Activated CD8-positive, alpha-beta memory T cell treated with anti-CD3 and anti-CD28 coated beads, Interleukin-2, amount 10 ng/mL, durations not matched to agents 7 days and 5 days (primary cell): ENCODE data around the gene XKR3. TPM values are rescaled to one million over a fixed set of nuclear protein-coding genes. Genes with fewer than 3 reads are reported as not detected.

Source experiments
- ATAC-seq: fragments of 150-1000 bp; cut with Tn5 transposase; one replicate; pipeline ENCODE4 v1.10.0; 2021; ENCODE audit warnings: moderate library complexity
- CTCF ChIA-PET: fragments of 350-600 bp; sonication (Branson Sonifier 250); formaldehyde crosslinking; loops from one replicate; lab custom pipeline; 2021; ENCODE audit warnings: antibody characterized with exemption; lab: Charles Lee
- DNase-seq: peaks from one replicate; pipeline ENCODE4 v3.0.0-alpha.2; 2020
- H3K27ac Mint-ChIP-seq: one replicate; pipeline ENCODE4 v1.8.0; 2021; ENCODE audit warnings: mild to moderate bottlenecking, mixed read lengths
- H3K27me3 Mint-ChIP-seq: one replicate; pipeline ENCODE4 v1.8.0; 2021; ENCODE audit warnings: mixed read lengths
- H3K36me3 Mint-ChIP-seq: one replicate; pipeline ENCODE4 v1.8.0; 2021; ENCODE audit warnings: mild to moderate bottlenecking, mixed read lengths
- H3K4me1 Mint-ChIP-seq: one replicate; pipeline ENCODE4 v1.8.0; 2021; ENCODE audit warnings: mixed read lengths
- H3K4me3 Mint-ChIP-seq: one replicate; pipeline ENCODE4 v1.8.0; 2021; ENCODE audit warnings: mild to moderate bottlenecking, moderate library complexity, mixed read lengths
- H3K9me3 Mint-ChIP-seq: one replicate; pipeline ENCODE4 v1.8.0; 2022; ENCODE audit warnings: low read depth, mixed read lengths
- total RNA-seq, 2 experiments: library from RNA; stranded (reverse); gene quantifications; one replicate each; pipeline ENCODE4 v1.2.3, GENCODE V29; 2021

The XKR3 gene
- total RNA-seq, 2 experiments from 2014 or later = 0.18 TPM; not detected in 1

DNA sequence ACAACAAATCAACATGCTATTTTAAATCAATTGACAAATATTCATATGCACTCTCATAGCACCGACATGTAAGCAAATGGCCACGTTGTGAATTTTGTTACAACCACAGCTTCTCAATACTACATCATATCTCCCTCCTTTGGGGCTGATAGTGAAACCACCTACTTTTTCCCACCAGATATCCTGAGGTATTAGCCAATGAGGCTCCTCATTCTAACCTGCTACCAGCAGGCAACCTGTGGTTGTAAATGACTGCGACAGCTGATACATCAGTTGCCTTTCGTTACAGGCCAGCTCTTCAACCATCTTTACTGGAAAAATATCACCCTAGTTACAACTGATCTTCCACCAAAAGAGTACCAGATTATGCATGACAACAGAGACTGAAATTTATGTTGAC lies 3.7 kb upstream of the XKR3 start:
- Mint-ChIP-seq H3K9me3 (no peaks in the 10 kb centered on the region), H3K36me3 (no peaks in the 10 kb centered on the region), H3K27me3 (no peaks in the 10 kb centered on the region), H3K4me3 (no peak overlapping the region), H3K4me1 (peaks cover 15% of the 10 kb centered on the region), H3K27ac (no peak overlapping the region)
- CTCF ChIA-PET = no interaction called here
- ATAC-seq (no peak), DNase-seq (no peak)

DNA sequence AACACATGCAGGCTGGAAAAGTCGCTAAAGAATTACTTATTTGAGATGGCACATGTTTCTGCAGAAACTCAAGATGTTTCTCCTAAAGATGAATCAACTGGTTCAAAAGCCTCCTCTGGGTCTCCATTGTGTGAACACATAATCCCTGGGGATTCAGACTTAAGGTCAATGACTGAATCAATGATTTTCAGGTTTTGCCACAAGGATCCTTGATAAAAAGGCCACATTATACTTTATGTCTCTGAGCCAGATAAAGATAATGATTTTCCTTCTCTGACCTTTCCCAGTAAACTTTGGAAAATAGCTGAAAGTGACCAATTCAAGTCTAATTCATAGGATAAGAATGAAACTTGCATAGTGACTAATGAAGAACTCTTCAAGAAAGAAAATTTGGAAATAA lies 2.3 kb upstream of the XKR3 start:
- H3K9me3 Mint-ChIP-seq = no peaks in the 10 kb centered on the region
- CTCF ChIA-PET = no interaction called here

DNA sequence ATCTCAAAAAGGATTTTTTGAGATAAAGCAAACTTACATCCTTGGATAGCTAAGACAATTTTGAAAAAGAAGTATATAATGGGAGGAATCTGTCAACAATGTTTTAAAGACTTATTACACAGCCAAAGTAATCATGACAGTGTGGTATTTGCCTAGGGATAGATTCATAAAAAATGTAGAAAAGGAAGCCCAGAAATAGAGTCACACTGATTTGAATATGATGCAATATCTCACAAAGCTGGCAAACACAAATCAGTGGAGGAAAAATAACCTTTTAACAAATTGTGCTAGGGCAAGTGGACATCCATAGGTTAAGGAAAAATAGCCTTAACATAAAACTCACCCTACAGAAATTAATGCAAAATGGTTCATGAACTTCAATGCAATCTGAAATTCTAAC lies 6.0 kb downstream of the XKR3 start:
- Mint-ChIP-seq H3K4me1 (peaks cover 5% of the 10 kb centered on the region), H3K27ac (no peak overlapping the region), H3K4me3 (no peak overlapping the region), H3K9me3 (no peaks in the 10 kb centered on the region), H3K27me3 (peaks cover 14% of the 10 kb centered on the region), H3K36me3 (no peaks in the 10 kb centered on the region)
- ATAC-seq = no peak
- CTCF ChIA-PET = no interaction called here
- no peak for DNase-seq

More for the DNA sequence above, 2.3 kb upstream of the XKR3 start:
- Mint-ChIP-seq H3K27me3 (peaks cover 7% of the 10 kb centered on the region), H3K36me3 (no peaks in the 10 kb centered on the region), H3K27ac (no peak overlapping the region), H3K4me1 (peaks cover 16% of the 10 kb centered on the region), H3K4me3 (no peak overlapping the region)
- ATAC-seq = no peak
- DNase-seq = no peak

DNA sequence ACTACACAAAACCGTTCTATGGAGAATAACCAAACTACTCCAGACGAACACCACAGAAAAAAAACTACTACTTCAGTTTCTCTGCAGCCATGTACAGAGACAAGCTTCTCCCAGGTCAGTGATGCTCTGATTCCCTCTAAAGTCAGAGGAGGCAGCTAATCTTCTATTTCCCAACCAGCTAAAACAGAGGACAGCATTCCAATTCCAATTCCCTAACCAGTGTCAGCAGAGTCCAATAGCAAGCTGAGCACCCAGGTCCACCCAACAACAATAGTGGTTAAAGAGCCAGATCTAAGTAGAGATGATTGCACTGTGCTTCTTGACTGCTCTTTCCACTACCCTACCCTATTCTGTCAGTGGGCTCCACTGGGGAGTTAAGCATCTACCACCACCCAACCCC lies 6.7 kb downstream of the XKR3 start:
- ATAC-seq (no peak), DNase-seq (no peak)
- CTCF ChIA-PET = no interaction called here
- H3K27ac Mint-ChIP-seq = no peak overlapping the region
- H3K36me3 Mint-ChIP-seq = peaks cover 1% of the 10 kb centered on the region
- no peaks in the 10 kb centered on the region for H3K4me1 Mint-ChIP-seq
- H3K27me3 Mint-ChIP-seq = peaks cover 12% of the 10 kb centered on the region
- H3K4me3 Mint-ChIP-seq = no peak overlapping the region
- no peaks in the 10 kb centered on the region for H3K9me3 Mint-ChIP-seq

DNA sequence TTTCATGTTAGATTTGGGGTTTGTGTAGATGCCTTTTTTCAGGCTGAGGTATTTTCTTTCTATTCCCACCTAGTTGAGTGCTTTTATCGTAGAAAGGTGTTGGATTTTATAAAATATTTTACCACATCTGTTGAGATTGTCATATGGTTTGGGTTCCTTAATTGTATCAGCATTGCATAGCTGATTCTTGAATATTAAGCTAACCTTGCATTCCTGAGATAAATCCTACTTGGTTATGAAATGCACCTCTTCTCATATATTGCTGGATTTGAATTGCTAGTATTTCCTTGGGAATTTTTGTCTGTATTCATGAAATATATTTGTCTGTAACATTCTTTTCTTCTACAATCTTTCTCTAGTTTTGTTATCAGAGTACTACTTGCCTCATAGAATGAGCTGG lies 10.1 kb downstream of the XKR3 start:
- no peak for ATAC-seq
- H3K27me3 Mint-ChIP-seq = peaks cover 8% of the 10 kb centered on the region

DNA sequence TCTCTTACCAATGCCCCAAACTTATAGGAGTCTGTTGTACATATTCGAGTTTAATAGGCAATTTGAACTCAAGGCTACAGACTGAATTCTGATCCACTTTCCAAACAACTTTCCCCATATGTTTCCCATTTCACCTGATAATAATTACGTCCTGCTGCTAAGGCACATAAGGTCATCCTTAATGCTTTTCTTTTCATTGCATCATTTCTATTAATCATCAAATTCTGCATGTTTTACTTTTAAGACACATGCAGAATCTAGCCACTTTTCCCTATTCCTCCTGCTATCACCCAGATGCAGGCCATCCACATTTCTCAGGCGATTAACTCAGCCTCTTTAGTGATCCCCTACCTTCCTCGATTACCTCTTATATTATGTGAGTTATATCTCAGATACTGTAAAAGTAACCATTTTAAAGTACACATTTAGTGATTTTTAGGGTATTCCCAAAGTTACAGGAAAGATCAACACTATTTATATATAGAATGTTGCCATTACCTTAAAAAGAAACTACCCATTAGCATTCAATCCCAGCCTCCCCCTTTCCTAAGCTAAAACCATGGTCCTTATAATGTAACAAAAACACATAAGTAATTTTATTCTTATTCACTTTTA lies 14.9 kb downstream of the XKR3 start:
- H3K4me3 Mint-ChIP-seq = no peak overlapping the region
- no peaks in the 10 kb centered on the region for H3K9me3 Mint-ChIP-seq

More for the DNA sequence above, 10.1 kb downstream of the XKR3 start:
- Mint-ChIP-seq H3K4me1 (peaks cover 3% of the 10 kb centered on the region), H3K4me3 (no peak overlapping the region), H3K27ac (no peak overlapping the region), H3K36me3 (peaks cover 1% of the 10 kb centered on the region), H3K9me3 (no peaks in the 10 kb centered on the region)
- CTCF ChIA-PET = no interaction called here
- DNase-seq = no peak

DNA sequence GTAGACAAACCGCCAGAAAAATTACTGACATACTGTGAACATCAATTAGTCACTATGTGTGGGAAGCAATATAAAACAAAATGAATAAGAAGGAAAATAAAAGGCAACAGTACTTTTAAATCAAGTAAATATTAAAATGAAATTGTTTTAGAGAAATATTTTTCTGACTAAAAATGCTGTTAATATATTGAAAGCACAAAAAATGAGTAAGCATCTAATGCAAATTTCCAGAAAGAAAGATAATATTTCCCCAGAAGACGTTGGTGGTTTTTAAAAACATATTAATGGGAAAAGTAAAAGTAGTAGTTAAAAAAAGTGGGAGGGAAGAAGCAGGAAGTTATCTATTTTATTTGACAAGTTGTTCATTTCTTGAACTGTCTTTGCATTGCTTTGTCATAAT lies 16.5 kb downstream of the XKR3 start:
- Mint-ChIP-seq H3K27me3 (peaks cover 3% of the 10 kb centered on the region), H3K9me3 (no peaks in the 10 kb centered on the region), H3K27ac (no peak overlapping the region), H3K4me3 (no peak overlapping the region), H3K36me3 (peaks cover under 1% of the 10 kb centered on the region), H3K4me1 (peaks cover 3% of the 10 kb centered on the region)
- no peak for ATAC-seq
- CTCF ChIA-PET = no interaction called here
- DNase-seq = no peak

More for the DNA sequence above, 14.9 kb downstream of the XKR3 start:
- DNase-seq (no peak), ATAC-seq (no peak)
- Mint-ChIP-seq H3K27me3 (peaks cover 3% of the 10 kb centered on the region), H3K36me3 (peaks cover 1% of the 10 kb centered on the region), H3K4me1 (peaks cover 3% of the 10 kb centered on the region), H3K27ac (no peak overlapping the region)
- CTCF ChIA-PET = no interaction called here

DNA sequence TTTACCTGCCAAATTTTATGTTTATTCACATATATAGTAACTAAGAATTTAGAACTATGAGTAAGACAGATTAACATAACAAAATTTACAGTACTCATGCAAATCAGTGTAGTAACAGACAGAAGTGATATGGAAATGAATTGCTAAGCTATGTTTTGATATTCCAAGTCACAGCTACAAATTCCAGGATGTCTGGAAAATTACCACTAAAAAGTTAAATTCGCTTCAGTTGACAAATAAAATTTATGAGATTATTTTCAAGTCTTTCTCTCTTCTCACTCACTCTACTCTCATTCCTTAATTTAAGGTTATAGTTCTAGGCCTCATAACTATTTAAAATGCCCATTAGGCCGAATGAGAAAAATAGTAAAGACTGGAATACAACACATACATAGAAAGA lies 18.1 kb downstream of the XKR3 start:
- no peak for ATAC-seq
- H3K4me3 Mint-ChIP-seq = no peak overlapping the region

DNA sequence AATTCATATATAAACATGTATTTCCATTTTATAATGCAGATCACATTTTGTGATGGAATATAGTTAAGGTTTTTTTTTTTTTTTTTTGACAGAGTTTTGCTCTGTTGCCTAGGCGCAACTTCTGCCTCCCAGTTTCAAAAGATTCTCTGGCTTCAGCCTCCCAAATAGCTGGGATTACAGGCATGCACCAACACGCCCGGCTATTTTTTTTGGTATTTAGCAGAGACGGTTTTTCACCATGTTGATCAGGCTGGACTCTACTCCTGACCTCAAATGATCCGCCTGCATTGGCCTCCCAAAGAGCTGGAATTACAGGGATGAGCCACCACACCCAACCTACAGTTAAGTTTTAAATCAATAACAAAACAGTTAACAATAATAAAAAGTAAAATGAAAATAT lies 18.8 kb downstream of the XKR3 start:
- H3K36me3 Mint-ChIP-seq = no peaks in the 10 kb centered on the region
- H3K27ac Mint-ChIP-seq = no peak overlapping the region
- CTCF ChIA-PET = interaction anchor here (1.1 kb wide), 1 partner anchor 9 kb away, joined by 3 read pairs; no protein-coding TSS in a partner anchor
- H3K4me1 Mint-ChIP-seq = peaks cover 3% of the 10 kb centered on the region
- H3K4me3 Mint-ChIP-seq = no peak overlapping the region
- peaks cover 5% of the 10 kb centered on the region for H3K27me3 Mint-ChIP-seq
- DNase-seq (no peak), ATAC-seq (no peak)
- H3K9me3 Mint-ChIP-seq = no peaks in the 10 kb centered on the region

More for the DNA sequence above, 18.1 kb downstream of the XKR3 start:
- CTCF ChIA-PET = no interaction called here
- DNase-seq = no peak
- Mint-ChIP-seq H3K27ac (no peak overlapping the region), H3K4me1 (peaks cover 3% of the 10 kb centered on the region), H3K27me3 (peaks cover 5% of the 10 kb centered on the region), H3K36me3 (no peaks in the 10 kb centered on the region), H3K9me3 (no peaks in the 10 kb centered on the region)

DNA sequence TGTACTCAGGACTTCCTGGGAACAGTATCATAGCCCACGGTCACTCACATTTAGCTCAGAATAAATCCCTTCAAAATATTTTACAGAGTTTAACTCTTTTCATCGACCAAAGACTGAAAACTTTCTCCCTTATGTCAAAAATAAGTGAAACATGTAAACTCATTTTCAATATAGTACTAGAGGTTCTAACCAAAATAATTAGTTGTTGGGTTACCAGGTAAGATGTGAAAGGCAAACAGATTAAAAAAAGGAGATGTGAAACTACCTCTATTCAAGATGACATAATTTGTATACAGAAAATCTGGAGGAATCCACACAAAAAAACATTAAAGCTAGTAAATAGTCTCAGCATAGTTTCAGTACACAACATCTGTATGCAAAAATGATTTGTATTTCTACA lies 20.3 kb downstream of the XKR3 start:
- peaks cover 5% of the 10 kb centered on the region for H3K27me3 Mint-ChIP-seq
- no peaks in the 10 kb centered on the region for H3K36me3 Mint-ChIP-seq
- H3K27ac Mint-ChIP-seq = no peak overlapping the region
- ATAC-seq (no peak), DNase-seq (no peak)
- H3K4me3 Mint-ChIP-seq = no peak overlapping the region
- no peaks in the 10 kb centered on the region for H3K4me1 Mint-ChIP-seq
- no peaks in the 10 kb centered on the region for H3K9me3 Mint-ChIP-seq
- CTCF ChIA-PET = no interaction called here

DNA sequence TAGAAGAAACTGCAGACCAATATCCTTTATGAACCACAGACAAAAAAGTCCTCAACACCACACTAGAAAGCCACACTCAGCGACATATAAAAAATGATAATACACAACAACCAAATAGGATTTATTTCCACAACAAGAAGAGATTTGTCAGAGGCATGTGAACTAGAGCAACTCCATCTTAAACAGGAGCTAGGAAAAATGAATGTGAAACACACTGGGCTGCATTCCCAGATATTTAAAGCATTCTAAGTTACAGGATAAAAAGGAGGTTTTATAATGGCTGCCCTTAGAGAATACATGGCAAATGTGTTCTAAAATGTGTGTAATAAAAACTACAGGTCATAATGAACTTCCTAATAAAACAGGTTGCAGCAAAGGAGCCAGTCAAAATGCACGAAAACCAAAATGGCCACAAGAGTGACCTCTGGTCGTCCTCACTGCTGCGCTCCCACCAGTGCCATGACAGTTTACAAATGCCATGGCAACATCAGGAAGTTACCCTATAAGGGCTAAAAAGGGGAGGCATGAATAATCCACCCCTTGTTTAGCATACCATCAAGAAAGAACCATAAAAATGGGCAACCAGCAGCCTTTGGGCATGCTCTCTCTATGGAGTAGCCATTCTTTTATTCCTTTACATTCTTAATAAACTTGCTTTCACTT lies 21.8 kb downstream of the XKR3 start:
- Mint-ChIP-seq H3K9me3 (no peaks in the 10 kb centered on the region), H3K4me1 (no peaks in the 10 kb centered on the region), H3K4me3 (no peak overlapping the region), H3K27ac (no peak overlapping the region), H3K27me3 (peaks cover 5% of the 10 kb centered on the region), H3K36me3 (no peaks in the 10 kb centered on the region)
- no peak for DNase-seq
- CTCF ChIA-PET = no interaction called here
- ATAC-seq = no peak

DNA sequence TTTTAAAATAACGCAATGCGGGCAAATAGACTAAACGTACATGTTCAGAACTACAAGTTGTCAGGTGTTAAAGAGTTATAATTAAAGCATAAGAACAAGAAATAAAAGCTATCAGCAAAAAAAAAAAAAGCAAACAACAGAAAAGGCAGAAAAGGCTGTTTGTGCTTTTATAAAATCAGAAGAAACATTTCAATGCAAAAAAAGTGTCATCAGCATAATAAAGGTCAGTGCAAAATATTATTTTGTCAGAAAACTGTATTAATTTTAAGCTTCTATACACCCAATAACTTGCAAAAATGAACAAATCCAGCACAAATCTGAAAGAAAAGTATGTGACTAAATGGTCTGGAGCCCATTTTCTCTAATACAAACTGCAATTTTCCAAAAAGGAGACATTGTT lies 23.6 kb downstream of the XKR3 start:
- Mint-ChIP-seq H3K36me3 (no peaks in the 10 kb centered on the region), H3K9me3 (no peaks in the 10 kb centered on the region), H3K27ac (no peak overlapping the region), H3K27me3 (peaks cover 2% of the 10 kb centered on the region), H3K4me1 (no peaks in the 10 kb centered on the region), H3K4me3 (no peak overlapping the region)
- CTCF ChIA-PET = no interaction called here
- DNase-seq (no peak), ATAC-seq (no peak)

DNA sequence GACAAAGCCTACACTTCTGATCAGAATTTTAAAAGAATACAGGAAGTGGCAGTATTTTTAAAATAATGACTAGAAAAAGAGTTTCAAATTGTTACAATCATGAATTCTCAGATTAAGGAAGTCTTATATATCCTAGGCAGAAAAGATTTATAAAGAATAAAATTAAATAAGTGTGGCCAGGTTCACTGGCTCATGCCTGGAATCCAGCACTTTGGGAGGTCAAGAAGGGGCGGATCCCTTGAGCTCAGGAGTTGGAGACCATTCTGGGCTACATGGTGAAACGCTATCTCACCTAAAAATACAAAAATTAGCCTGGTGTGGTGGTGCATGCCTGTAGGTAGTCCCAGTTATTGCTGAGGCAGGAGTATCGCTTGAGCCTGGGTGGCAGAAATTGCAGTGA lies 24.1 kb downstream of the XKR3 start:
- Mint-ChIP-seq H3K36me3 (no peaks in the 10 kb centered on the region), H3K9me3 (no peaks in the 10 kb centered on the region), H3K27ac (no peak overlapping the region), H3K4me3 (no peak overlapping the region), H3K4me1 (no peaks in the 10 kb centered on the region), H3K27me3 (peaks cover 2% of the 10 kb centered on the region)
- ATAC-seq (no peak), DNase-seq (no peak)
- CTCF ChIA-PET = no interaction called here

DNA sequence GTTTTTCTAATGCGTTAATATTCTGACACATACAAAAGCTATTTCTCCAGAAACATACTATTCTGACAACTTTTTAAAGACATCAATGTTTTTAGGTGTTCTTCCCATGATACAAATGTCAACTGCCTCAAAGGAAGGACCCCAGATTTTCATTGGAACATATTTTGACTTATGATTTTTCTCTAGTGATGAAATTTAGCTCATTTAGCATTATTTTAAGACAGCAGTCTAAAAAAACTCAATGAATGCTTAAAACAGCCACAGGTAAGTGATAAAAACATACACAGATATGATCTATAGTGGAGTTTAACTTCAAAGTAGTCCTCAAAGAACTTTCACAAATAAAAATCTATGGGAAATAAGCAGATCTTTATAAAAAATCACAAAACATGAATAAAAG lies 24.9 kb downstream of the XKR3 start:
- ATAC-seq = no peak
- Mint-ChIP-seq H3K4me1 (peaks cover 1% of the 10 kb centered on the region), H3K36me3 (no peaks in the 10 kb centered on the region), H3K9me3 (no peaks in the 10 kb centered on the region), H3K27me3 (peaks cover 5% of the 10 kb centered on the region), H3K27ac (no peak overlapping the region), H3K4me3 (no peak overlapping the region)
- CTCF ChIA-PET = no interaction called here
- no peak for DNase-seq
